CD14-positive monocyte (primary cell): ENCODE data around the gene PITPNC1. TPM values are rescaled to one million over a fixed set of nuclear protein-coding genes. Genes with fewer than 3 reads are reported as not detected.

Source experiments
- DNase-seq, 3 donors: peaks; one replicate each; pipeline ENCODE4 v3.0.0-alpha.2; 2011 to 2022
- H2AFZ ChIP-seq: 2 replicates; pipeline ENCODE4 v1.6.0; 2012; ENCODE audit warnings: mild to moderate bottlenecking, low read depth, low read length, inconsistent platforms; ENCODE audit not compliant: insufficient read depth, poor library complexity, severe bottlenecking
- H3K27ac ChIP-seq, 2 donors: 1 replicate in 1 of 2; 2 replicates in 1 of 2; pipeline ENCODE4 v1.5.1; 2012 to 2013; ENCODE audit warnings: low read length in 2 of 2, control low read depth in 1 of 2, inconsistent platforms in 1 of 2, low read depth in 1 of 2, mild to moderate bottlenecking in 1 of 2
- H3K27me3 ChIP-seq, 2 donors: one replicate each; pipeline versions ENCODE4 v1.6.0 to v1.6.1; 2011 to 2013; ENCODE audit warnings: low read length in 2 of 2; ENCODE audit not compliant: control insufficient read depth in 2 of 2, insufficient read depth in 2 of 2
- H3K36me3 ChIP-seq, 2 donors: replicated peaks in 1 of 2; 1 replicate in 1 of 2; 2 replicates in 1 of 2; pipeline versions ENCODE4 v1.5.1 to v1.6.1; 2012 to 2013; ENCODE audit warnings: low read length in 2 of 2, control low read depth in 1 of 2, inconsistent platforms in 1 of 2, mild to moderate bottlenecking in 1 of 2; ENCODE audit not compliant: insufficient read depth in 2 of 2, control insufficient read depth in 1 of 2
- H3K4me1 ChIP-seq, 2 donors: 1 replicate in 1 of 2; 2 replicates in 1 of 2; pipeline versions ENCODE4 v1.5.1 to v1.6.1; 2012 to 2013; ENCODE audit warnings: low read length in 2 of 2, control low read depth in 1 of 2, inconsistent platforms in 1 of 2, mild to moderate bottlenecking in 1 of 2, moderate library complexity in 1 of 2; ENCODE audit not compliant: insufficient read depth in 2 of 2, control insufficient read depth in 1 of 2
- H3K4me2 ChIP-seq: replicated peaks from 2 replicates; pipeline ENCODE3; 2012; ENCODE audit warnings: low read length, moderate library complexity, mild to moderate bottlenecking; ENCODE audit not compliant: poor library complexity, severe bottlenecking; ENCODE audit errors: extremely low read depth
- H3K4me3 ChIP-seq, 3 experiments: fragments of 200-600 bp in 1 of 3; sonication (generic) in 1 of 3; replicated peaks in 1 of 3; 1 replicate in 2 of 3; 2 replicates in 1 of 3; pipeline ENCODE4 v1.5.1; 2011 to 2013; ENCODE audit warnings: low read length in 3 of 3, mild to moderate bottlenecking in 3 of 3, control low read depth in 2 of 3, low read depth in 2 of 3, inconsistent platforms in 1 of 3, moderate library complexity in 1 of 3
- H3K79me2 ChIP-seq: 2 replicates; pipeline ENCODE4 v1.6.0; 2012; ENCODE audit warnings: mild to moderate bottlenecking, control low read depth, inconsistent platforms, low read length, moderate library complexity; ENCODE audit not compliant: insufficient read depth
- H3K9ac ChIP-seq: 2 replicates; pipeline ENCODE4 v1.6.0; 2017; ENCODE audit warnings: low read length, mild to moderate bottlenecking; ENCODE audit not compliant: insufficient read depth, poor library complexity, severe bottlenecking
- H3K9me3 ChIP-seq, 2 donors: replicated peaks in 1 of 2; 1 replicate in 1 of 2; 2 replicates in 1 of 2; pipeline versions ENCODE4 v1.5.1 to v1.6.1; 2012 to 2013; ENCODE audit warnings: low read length in 2 of 2, control low read depth in 1 of 2; ENCODE audit not compliant: control insufficient read depth in 1 of 2, insufficient read depth in 1 of 2
- H4K20me1 ChIP-seq: 2 replicates; pipeline ENCODE4 v1.6.0; 2012; ENCODE audit warnings: mild to moderate bottlenecking, low read length, control low read depth, moderate library complexity; ENCODE audit not compliant: insufficient read depth
- H3K27ac Mint-ChIP-seq, 7 donors: one replicate each; pipeline ENCODE4 v1.8.0; 2020; ENCODE audit warnings: mild to moderate bottlenecking in 7 of 7, mixed read lengths in 7 of 7, moderate library complexity in 6 of 7, inconsistent platforms in 2 of 7
- H3K27me3 Mint-ChIP-seq, 3 donors: one replicate each; pipeline ENCODE4 v1.8.0; 2021 to 2022; ENCODE audit warnings: low read depth in 3 of 3, mild to moderate bottlenecking in 3 of 3, mixed read lengths in 3 of 3, moderate library complexity in 3 of 3, inconsistent platforms in 1 of 3
- H3K36me3 Mint-ChIP-seq, 2 donors: one replicate each; pipeline ENCODE4 v1.8.0; 2020; ENCODE audit warnings: mixed read lengths in 2 of 2, inconsistent platforms in 1 of 2, mild to moderate bottlenecking in 1 of 2
- H3K4me1 Mint-ChIP-seq: one replicate; pipeline ENCODE4 v1.8.0; 2020; ENCODE audit warnings: mild to moderate bottlenecking, mixed read lengths
- H3K4me3 Mint-ChIP-seq, 2 donors: one replicate each; pipeline ENCODE4 v1.8.0; 2020; ENCODE audit warnings: mild to moderate bottlenecking in 2 of 2, mixed read lengths in 2 of 2, moderate library complexity in 1 of 2
- H3K9me3 Mint-ChIP-seq, 7 donors: one replicate each; pipeline ENCODE4 v1.8.0; 2020 to 2022; ENCODE audit warnings: mixed read lengths in 7 of 7, mild to moderate bottlenecking in 6 of 7, moderate library complexity in 6 of 7, inconsistent platforms in 2 of 7
- CTCF ChIP-seq: fragments of 200-600 bp; IDR thresholded peaks from one replicate; pipeline ENCODE4 v1.8.0; 2022; ENCODE audit warnings: antibody characterized with exemption, mild to moderate bottlenecking
- WGBS: methylation state at CpG from one replicate; pipeline ENCODE4 v1.1.5; 2013; ENCODE audit warnings: missing lambda C conversion rate; ENCODE audit not compliant: insufficient coverage; 5-methylcytosine and 5-hydroxymethylcytosine counted together
- intact Hi-C, 2 donors: fragments of 100-400 bp; cut with micrococcal nuclease; formaldehyde crosslinking; loops; one replicate each; pipeline versions ENCODE4 v1.15.0 to v1.15.1; 2023
- polyA plus RNA-seq, 3 donors: library from polyadenylated mRNA; depleted of rRNA in 1 of 3; unstranded in 2 of 3; stranded (reverse) in 1 of 3; fragments of 300-500 nt in 2 of 3; fragments of >200 nt in 1 of 3; fragmentation: Illumina TruSeq in 2 of 3; gene quantifications; 1 replicate in 2 of 3; 2 replicates in 1 of 3; pipeline ENCODE4 v1.2.3, GENCODE V29; 2012 to 2021

Gene PITPNC1
- polyA plus RNA-seq, 3 donors = 18.5 to 31.0 (median 21.7) TPM

- H2AFZ ChIP-seq = no peak overlapping the region
- H3K9ac ChIP-seq = no peak overlapping the region
- H3K4me2 ChIP-seq = no peak overlapping the region
- H3K4me3 Mint-ChIP-seq = no peak overlapping the region
- no peak overlapping the region for H3K4me3 ChIP-seq
- H3K9me3 ChIP-seq = no peaks in the 10 kb centered on the region
- no peak for TF ChIP-seq CTCF
- no peak for DNase-seq
- peaks cover 12 to 23% of the 10 kb centered on the region in 2 donors for H3K36me3 Mint-ChIP-seq
- no peaks in the 10 kb centered on the region for H3K4me1 ChIP-seq
- intact Hi-C loops = no loop called here
- no peaks in the 10 kb centered on the region for H3K9me3 Mint-ChIP-seq
- no peak overlapping the region for H3K27ac ChIP-seq
- H3K27ac Mint-ChIP-seq = no peak overlapping the region
- no peaks in the 10 kb centered on the region for H3K79me2 ChIP-seq
- WGBS = 89% methylated on average over 4 of the region's 8 CpGs
- H3K36me3 ChIP-seq = peaks cover 0 to 27% of the 10 kb centered on the region in 2 donors
- no peaks in the 10 kb centered on the region for H4K20me1 ChIP-seq
- no peaks in the 10 kb centered on the region for H3K4me1 Mint-ChIP-seq
- no peaks in the 10 kb centered on the region for H3K27me3 Mint-ChIP-seq
- H3K27me3 ChIP-seq = no peaks in the 10 kb centered on the region
Observed at GRCh38 chr17:67639979-67640378, 262.9 kb downstream of the PITPNC1 start.

- H4K20me1 ChIP-seq = no peaks in the 10 kb centered on the region
- H3K27me3 Mint-ChIP-seq = no peaks in the 10 kb centered on the region
- no peak overlapping the region for H3K4me2 ChIP-seq
- no peak for TF ChIP-seq CTCF
- H3K36me3 ChIP-seq = peaks cover 0 to 10% of the 10 kb centered on the region in 2 donors
- DNase-seq = no peak
- H3K4me3 ChIP-seq = no peak overlapping the region
- no peaks in the 10 kb centered on the region for H3K9me3 Mint-ChIP-seq
- H3K36me3 Mint-ChIP-seq = peaks cover 8 to 12% of the 10 kb centered on the region in 2 donors
- H3K27ac Mint-ChIP-seq = no peak overlapping the region
- H3K4me3 Mint-ChIP-seq = no peak overlapping the region
- H3K9ac ChIP-seq = no peak overlapping the region
- intact Hi-C loops = no loop called here
- WGBS = 100% methylated on average over 4 of the region's 5 CpGs
- no peak overlapping the region for H2AFZ ChIP-seq
- H3K79me2 ChIP-seq = no peaks in the 10 kb centered on the region
- no peak overlapping the region for H3K27ac ChIP-seq
- H3K9me3 ChIP-seq = no peaks in the 10 kb centered on the region
- H3K27me3 ChIP-seq = no peaks in the 10 kb centered on the region
- no peaks in the 10 kb centered on the region for H3K4me1 Mint-ChIP-seq
- H3K4me1 ChIP-seq = no peaks in the 10 kb centered on the region
Observed at GRCh38 chr17:67642488-67642887, 265.4 kb downstream of the PITPNC1 start.
